Measurements from ENCODE around the gene PRAF2.

PRAF2 gene

GRCh38 chrX:49042581-49043219, 31.1 kb downstream of the PRAF2 start:
- H3K4me3 ChIP-seq (ENCODE audit: low read depth, low read length) = peak overlapping the region; percentile 82
- H3K9me3 ChIP-seq (ENCODE audit: control insufficient read depth, insufficient read depth, low read length) = peaks cover 12% of the 10 kb centered on the region
- peaks cover 19% of the 10 kb centered on the region for H3K36me3 ChIP-seq (ENCODE audit: control insufficient read depth, insufficient read depth, low read length)
- no peaks in the 10 kb centered on the region for H3K27me3 ChIP-seq (ENCODE audit: control insufficient read depth, insufficient read depth, low read length)
- H3K27ac ChIP-seq (ENCODE audit: low read depth, low read length) = peak overlapping the region; percentile 98
- H3K9ac ChIP-seq (ENCODE audit: low read depth, low read length) = peak overlapping the region; percentile 49
- H3K4me1 ChIP-seq (ENCODE audit: control insufficient read depth, insufficient read depth, low read length) = peaks cover 9% of the 10 kb centered on the region

DNA sequence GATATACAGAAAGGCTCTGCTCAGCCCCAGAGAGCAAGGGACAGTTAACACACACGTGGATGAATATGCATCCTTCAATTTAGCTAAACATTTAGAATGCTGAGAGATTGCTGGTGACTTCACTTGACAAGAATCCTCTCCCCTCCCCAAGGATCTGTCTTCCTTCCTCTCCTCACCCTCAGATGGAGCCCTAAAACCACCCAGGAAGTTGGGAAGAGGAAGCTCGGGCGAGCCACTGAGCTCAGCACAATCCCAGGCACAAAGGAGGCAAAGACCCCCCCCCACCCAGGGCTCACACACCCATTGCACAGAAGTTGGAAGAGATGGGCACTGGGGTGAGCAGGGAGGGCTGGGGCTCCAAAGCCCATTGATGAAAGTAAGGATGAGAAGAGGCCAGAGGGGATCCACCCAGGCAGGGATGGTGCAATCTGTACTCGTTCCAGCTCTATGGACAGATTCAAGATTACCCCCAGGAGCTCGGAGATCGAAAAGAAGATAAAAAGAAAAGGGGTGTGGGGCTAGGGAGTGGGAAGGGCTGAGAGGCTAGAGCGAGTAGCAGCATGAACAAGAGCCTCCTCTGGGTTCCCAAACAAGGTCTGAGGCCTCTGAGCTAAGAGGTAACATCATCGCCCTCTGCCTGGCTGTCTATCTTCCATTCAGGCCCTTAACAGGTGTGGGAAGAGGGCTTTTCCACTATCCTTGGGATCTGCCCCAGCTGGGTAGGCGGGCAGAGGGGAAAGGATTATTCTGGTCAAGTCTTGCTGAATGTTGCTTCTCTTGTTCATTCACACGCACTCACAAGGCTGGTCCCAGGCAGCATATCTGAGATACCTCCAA, 31.8 kb downstream of the PRAF2 start:
- peaks cover 12% of the 10 kb centered on the region for H3K9me3 ChIP-seq (ENCODE audit: control insufficient read depth, insufficient read depth, low read length)
- H3K4me1 ChIP-seq (ENCODE audit: control insufficient read depth, insufficient read depth, low read length) = peaks cover 9% of the 10 kb centered on the region
- H3K36me3 ChIP-seq (ENCODE audit: control insufficient read depth, insufficient read depth, low read length) = peaks cover 27% of the 10 kb centered on the region
- H3K27me3 ChIP-seq (ENCODE audit: control insufficient read depth, insufficient read depth, low read length) = no peaks in the 10 kb centered on the region
- H3K4me3 ChIP-seq (ENCODE audit: low read depth, low read length) = peak overlapping the region; percentile 82
- H3K9ac ChIP-seq (ENCODE audit: low read depth, low read length) = peak overlapping the region; percentile 49
- peak overlapping the region; percentile 98 for H3K27ac ChIP-seq (ENCODE audit: low read depth, low read length)

GRCh38 chrX:49040376-49040955, 33.3 kb downstream of the PRAF2 start:
- Histone ChIP-seq H3K4me1 (ENCODE audit: control insufficient read depth, insufficient read depth, low read length) (peaks cover 9% of the 10 kb centered on the region), H3K9me3 (ENCODE audit: control insufficient read depth, insufficient read depth, low read length) (peaks cover 12% of the 10 kb centered on the region), H3K9ac (ENCODE audit: low read depth, low read length) (peak overlapping the region; percentile 50; the same call in 1 of the 2 replicates), H3K27me3 (ENCODE audit: control insufficient read depth, insufficient read depth, low read length) (no peaks in the 10 kb centered on the region), H3K36me3 (ENCODE audit: control insufficient read depth, insufficient read depth, low read length) (peaks cover 32% of the 10 kb centered on the region), H3K27ac (ENCODE audit: low read depth, low read length) (peak overlapping the region; percentile 98), H3K4me3 (ENCODE audit: low read depth, low read length) (peak overlapping the region; percentile 82)

DNA sequence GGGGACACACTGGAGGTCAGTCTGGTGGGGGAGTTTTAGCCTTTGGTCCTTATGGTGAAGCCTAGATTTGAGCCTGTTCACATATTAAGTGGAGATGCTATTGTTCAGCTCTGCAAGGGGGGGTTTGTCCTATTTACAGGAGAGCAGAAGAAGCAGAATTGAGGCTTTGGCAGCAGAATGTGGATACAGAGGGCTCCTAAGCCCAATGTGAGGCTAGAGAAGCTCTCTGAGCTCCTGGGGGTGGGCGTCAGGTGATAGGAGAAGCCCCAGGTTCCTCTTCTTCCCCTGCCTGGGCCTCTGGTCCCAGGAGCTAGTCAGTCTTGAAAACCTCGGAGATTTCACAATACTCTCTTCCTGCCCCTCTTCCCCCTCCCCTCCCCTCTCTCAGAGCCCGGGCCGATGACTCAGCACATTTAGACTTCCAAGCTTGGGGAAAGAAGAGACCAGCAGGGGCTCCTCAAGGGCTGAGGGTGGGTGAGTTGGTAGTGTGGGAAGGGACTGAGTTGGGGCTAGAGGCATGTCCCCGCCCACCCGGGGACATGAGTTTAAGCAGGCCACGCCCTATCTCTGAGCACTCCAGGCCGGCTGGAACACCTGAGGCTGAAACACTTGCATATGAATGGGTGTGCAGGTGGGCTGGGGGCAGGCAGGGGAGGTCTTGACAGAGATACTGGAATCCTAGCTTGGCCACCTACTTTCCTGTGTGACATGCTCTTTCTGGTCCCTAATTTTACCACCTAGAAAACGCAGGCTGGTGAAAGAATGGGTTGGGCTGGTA, 34.0 kb downstream of the PRAF2 start:
- Histone ChIP-seq H3K27me3 (ENCODE audit: control insufficient read depth, insufficient read depth, low read length) (no peaks in the 10 kb centered on the region), H3K36me3 (ENCODE audit: control insufficient read depth, insufficient read depth, low read length) (peaks cover 35% of the 10 kb centered on the region), H3K9me3 (ENCODE audit: control insufficient read depth, insufficient read depth, low read length) (peaks cover 12% of the 10 kb centered on the region), H3K4me1 (ENCODE audit: control insufficient read depth, insufficient read depth, low read length) (peaks cover 9% of the 10 kb centered on the region), H3K4me3 (ENCODE audit: low read depth, low read length) (peak overlapping the region; percentile 82), H3K27ac (ENCODE audit: low read depth, low read length) (peak overlapping the region; percentile 98), H3K9ac (ENCODE audit: low read depth, low read length) (peak overlapping the region; percentile 50; the same call in 1 of the 2 replicates)

- Histone ChIP-seq H3K27ac (ENCODE audit: low read depth, low read length) (no peak overlapping the region), H3K4me3 (ENCODE audit: low read depth, low read length) (no peak overlapping the region), H3K36me3 (ENCODE audit: control insufficient read depth, insufficient read depth, low read length) (peaks cover 53% of the 10 kb centered on the region)
Measured at GRCh38 chrX:49037883-49038475, 35.8 kb downstream of the PRAF2 start.

DNA sequence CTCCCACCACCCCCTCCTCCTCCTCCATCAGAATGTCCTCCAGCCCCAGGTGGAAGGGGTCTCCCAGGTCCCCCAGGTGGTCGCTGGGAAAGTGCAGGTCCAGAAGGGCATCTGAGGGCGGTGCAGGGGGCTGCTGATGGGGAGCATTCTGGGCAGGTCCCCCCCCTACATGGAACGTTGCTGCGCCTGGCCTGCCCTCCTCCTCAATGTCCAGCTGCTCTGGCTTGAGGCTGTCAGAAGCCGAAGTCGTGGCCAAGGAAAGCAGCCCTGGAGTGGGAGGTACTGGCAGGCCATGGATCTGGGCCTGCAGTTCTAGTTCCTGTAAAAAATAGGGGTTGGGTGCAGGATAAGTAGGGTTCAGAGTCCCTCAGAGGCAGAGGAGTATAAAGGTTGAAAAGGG, 43.5 kb downstream of the PRAF2 start:
- no peaks in the 10 kb centered on the region for H3K27me3 ChIP-seq (ENCODE audit: control insufficient read depth, insufficient read depth, low read length)
- H3K27ac ChIP-seq (ENCODE audit: low read depth, low read length) = no peak overlapping the region
- no peak overlapping the region for H3K4me3 ChIP-seq (ENCODE audit: low read depth, low read length)
- H3K9me3 ChIP-seq (ENCODE audit: control insufficient read depth, insufficient read depth, low read length) = peaks cover 30% of the 10 kb centered on the region
- H3K4me1 ChIP-seq (ENCODE audit: control insufficient read depth, insufficient read depth, low read length) = peaks cover 3% of the 10 kb centered on the region; the same call in 1 of the 2 replicates
- H3K9ac ChIP-seq (ENCODE audit: low read depth, low read length) = no peak overlapping the region
- H3K36me3 ChIP-seq (ENCODE audit: control insufficient read depth, insufficient read depth, low read length) = peaks cover 65% of the 10 kb centered on the region

More at GRCh38 chrX:49037883-49038475, 35.8 kb downstream of the PRAF2 start:
- H3K9ac ChIP-seq (ENCODE audit: low read depth, low read length) = no peak overlapping the region
- H3K9me3 ChIP-seq (ENCODE audit: control insufficient read depth, insufficient read depth, low read length) = peaks cover 15% of the 10 kb centered on the region
- no peaks in the 10 kb centered on the region for H3K27me3 ChIP-seq (ENCODE audit: control insufficient read depth, insufficient read depth, low read length)
- peaks cover 9% of the 10 kb centered on the region for H3K4me1 ChIP-seq (ENCODE audit: control insufficient read depth, insufficient read depth, low read length)

DNA sequence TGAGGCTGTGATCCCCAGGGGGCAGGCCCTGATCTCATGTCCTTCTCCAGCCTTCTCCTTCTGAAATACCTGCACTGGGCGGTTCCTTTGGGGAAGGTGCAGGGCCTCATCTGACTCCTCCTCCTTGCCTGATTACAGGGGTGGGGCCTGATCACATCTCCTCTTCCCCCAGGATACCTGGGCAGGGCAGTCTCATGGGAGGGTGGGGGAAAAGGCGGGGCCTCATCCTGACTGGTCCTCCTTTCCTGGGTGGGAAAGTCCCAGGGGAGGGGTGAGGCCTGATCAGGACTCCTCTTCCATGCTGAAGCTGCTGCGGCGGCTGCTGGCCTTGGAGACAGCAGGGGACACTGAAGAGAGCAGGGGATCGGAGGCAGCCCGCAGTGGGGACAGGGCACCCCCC, 43.9 kb downstream of the PRAF2 start:
- Histone ChIP-seq H3K36me3 (ENCODE audit: control insufficient read depth, insufficient read depth, low read length) (peaks cover 63% of the 10 kb centered on the region), H3K27me3 (ENCODE audit: control insufficient read depth, insufficient read depth, low read length) (no peaks in the 10 kb centered on the region), H3K9me3 (ENCODE audit: control insufficient read depth, insufficient read depth, low read length) (peaks cover 30% of the 10 kb centered on the region), H3K27ac (ENCODE audit: low read depth, low read length) (no peak overlapping the region), H3K4me1 (ENCODE audit: control insufficient read depth, insufficient read depth, low read length) (peaks cover 3% of the 10 kb centered on the region; the same call in 1 of the 2 replicates), H3K9ac (ENCODE audit: low read depth, low read length) (no peak overlapping the region), H3K4me3 (ENCODE audit: low read depth, low read length) (no peak overlapping the region)
